Ishikawa (cell line): Measurements from ENCODE around the gene ALDH2.

Source experiments
- CEBPB ChIP-seq: IDR thresholded peaks from 2 replicates; pipeline ENCODE4 v1.6.1; 2012
- CREB1 ChIP-seq: IDR thresholded peaks from 2 replicates; pipeline ENCODE4 v1.6.1; 2012; ENCODE audit warnings: low read depth
- MAX ChIP-seq: IDR thresholded peaks from 2 replicates; pipeline ENCODE4 v1.6.1; 2012

GRCh38 chr12:111759271-111759670 lies 7.5 kb upstream of the ALDH2 start:
- TF ChIP-seq MAX: no peak
- no peak for TF ChIP-seq CEBPB
- TF ChIP-seq CREB1: no peak
